ENCODE measurements around the gene RBM4B.

RBM4B gene

GRCh38 chr11:66670816-66671215 lies 6.9 kb downstream of the RBM4B start:
- no peak for DNase-seq
- peaks cover 49% of the 10 kb centered on the region for H3K36me3 Mint-ChIP-seq (ENCODE audit: low read depth)
- H3K9me3 Mint-ChIP-seq = no peaks in the 10 kb centered on the region
- peak overlapping the region; percentile 69 for H3K27ac Mint-ChIP-seq
- H3K4me3 Mint-ChIP-seq = no peak overlapping the region
- peaks cover 36% of the 10 kb centered on the region for H3K4me1 Mint-ChIP-seq
- TF ChIP-seq CTCF (IDR thresholded peaks at IDR 0.05) = no peak
- peaks cover 2% of the 10 kb centered on the region for H3K27me3 Mint-ChIP-seq (ENCODE audit: low read depth, poor library complexity)

GRCh38 chr11:66665369-66665768 lies 12.3 kb downstream of the RBM4B start:
- peaks cover 2% of the 10 kb centered on the region for H3K27me3 Mint-ChIP-seq (ENCODE audit: low read depth, poor library complexity)
- H3K27ac Mint-ChIP-seq = no peak overlapping the region
- no peak for TF ChIP-seq CTCF (IDR thresholded peaks at IDR 0.05)
- H3K4me3 Mint-ChIP-seq = no peak overlapping the region
- H3K4me1 Mint-ChIP-seq = peaks cover 9% of the 10 kb centered on the region
- H3K9me3 Mint-ChIP-seq = no peaks in the 10 kb centered on the region
- no peak for DNase-seq
- peaks cover 61% of the 10 kb centered on the region for H3K36me3 Mint-ChIP-seq (ENCODE audit: low read depth)

- Mint-ChIP-seq H3K4me3 (no peak overlapping the region), H3K4me1 (peaks cover 4% of the 10 kb centered on the region), H3K27ac (no peak overlapping the region), H3K9me3 (no peaks in the 10 kb centered on the region), H3K27me3 (ENCODE audit: low read depth, poor library complexity) (no peaks in the 10 kb centered on the region), H3K36me3 (ENCODE audit: low read depth) (peaks cover 60% of the 10 kb centered on the region)
- no peak for DNase-seq
- no peak for TF ChIP-seq CTCF (IDR thresholded peaks at IDR 0.05)
Observed at GRCh38 chr11:66663741-66664296, 13.9 kb downstream of the RBM4B start.

- Mint-ChIP-seq H3K27ac (peak overlapping the region; percentile 27), H3K36me3 (ENCODE audit: low read depth) (peaks cover 62% of the 10 kb centered on the region), H3K4me3 (no peak overlapping the region), H3K27me3 (ENCODE audit: low read depth, poor library complexity) (no peaks in the 10 kb centered on the region), H3K9me3 (no peaks in the 10 kb centered on the region), H3K4me1 (peaks cover 7% of the 10 kb centered on the region)
- DNase-seq = no peak
- TF ChIP-seq CTCF (IDR thresholded peaks at IDR 0.05) = no peak
Observed at GRCh38 chr11:66659763-66660162, 17.9 kb downstream of the RBM4B start.

GRCh38 chr11:66653123-66653522 lies 24.6 kb downstream of the RBM4B start:
- Mint-ChIP-seq H3K27ac (no peak overlapping the region), H3K4me3 (no peak overlapping the region), H3K36me3 (ENCODE audit: low read depth) (peaks cover 80% of the 10 kb centered on the region), H3K27me3 (ENCODE audit: low read depth, poor library complexity) (no peaks in the 10 kb centered on the region), H3K9me3 (peaks cover 5% of the 10 kb centered on the region), H3K4me1 (peaks cover 7% of the 10 kb centered on the region)
- TF ChIP-seq CTCF (IDR thresholded peaks at IDR 0.05) = no peak
- no peak for DNase-seq

- Mint-ChIP-seq H3K4me3 (no peak overlapping the region), H3K4me1 (peaks cover 7% of the 10 kb centered on the region), H3K27ac (no peak overlapping the region)
Observed at GRCh38 chr11:66652651-66653050, 25.0 kb downstream of the RBM4B start.

More at GRCh38 chr11:66652651-66653050, 25.0 kb downstream of the RBM4B start:
- Mint-ChIP-seq H3K36me3 (ENCODE audit: low read depth) (peaks cover 80% of the 10 kb centered on the region), H3K27me3 (ENCODE audit: low read depth, poor library complexity) (no peaks in the 10 kb centered on the region), H3K9me3 (peaks cover 5% of the 10 kb centered on the region)
- TF ChIP-seq CTCF (IDR thresholded peaks at IDR 0.05) = no peak
- no peak for DNase-seq

Measured in nephron progenitor cell (in vitro differentiated cells).